Smooth muscle cell of the coronary artery (primary cell): Measurements from ENCODE around the gene NKX2-8. TPM values are rescaled to one million over a fixed set of nuclear protein-coding genes. Genes with fewer than 3 reads are reported as not detected.

Experiments
- total RNA-seq: library from RNA; depleted of rRNA; stranded (reverse); fragments of >200 nt; gene quantifications from 2 replicates; pipeline ENCODE4 v1.2.3, GENCODE V29; 2014; ENCODE audit warnings: low replicate concordance

Gene NKX2-8
- total RNA-seq, result not detected in 2 replicates

GRCh38 chr14:36582011-36582873 is at the start of gene NKX2-8:
Gene NKX2-8, minus strand, starts transcription at chr14:36582614. Its CDS starts 225 bp downstream, at chr14:36582389.

Other genes starting within 250 kb of the NKX2-8 start
- not detected in 2 replicates for gene NKX2-1, start 62.4 kb downstream of the NKX2-8 start, total RNA-seq
- gene PAX9, start 79.2 kb upstream of the NKX2-8 start, total RNA-seq, result 0.12 TPM in 1 of 2 replicates, not detected in the other